OCI-LY1 (cell line): ENCODE results near the gene BTBD6.

Experiments used
- EZH2 ChIP-seq: fragments of 200-600 bp; sonication (generic), shearing (Covaris generic); IDR thresholded peaks from 2 replicates; pipeline ENCODE4 v1.8.0; 2017; ENCODE audit warnings: borderline replicate concordance, mixed run types, mild to moderate bottlenecking, antibody characterized with exemption, low read length, moderate library complexity, mixed read lengths
- TF ChIP-seq, protein P1 (sequence below): fragments of 200-600 bp; sonication (generic), shearing (Covaris generic); IDR thresholded peaks from 2 replicates; pipeline ENCODE4 v1.5.1; 2017; ENCODE audit warnings: mild to moderate bottlenecking, antibody characterized with exemption, low read length, moderate library complexity, mixed read lengths

GRCh38 chr14:105210266-105211025 is 37.9 kb upstream of the BTBD6 start:
- TF ChIP-seq, protein P1, sequence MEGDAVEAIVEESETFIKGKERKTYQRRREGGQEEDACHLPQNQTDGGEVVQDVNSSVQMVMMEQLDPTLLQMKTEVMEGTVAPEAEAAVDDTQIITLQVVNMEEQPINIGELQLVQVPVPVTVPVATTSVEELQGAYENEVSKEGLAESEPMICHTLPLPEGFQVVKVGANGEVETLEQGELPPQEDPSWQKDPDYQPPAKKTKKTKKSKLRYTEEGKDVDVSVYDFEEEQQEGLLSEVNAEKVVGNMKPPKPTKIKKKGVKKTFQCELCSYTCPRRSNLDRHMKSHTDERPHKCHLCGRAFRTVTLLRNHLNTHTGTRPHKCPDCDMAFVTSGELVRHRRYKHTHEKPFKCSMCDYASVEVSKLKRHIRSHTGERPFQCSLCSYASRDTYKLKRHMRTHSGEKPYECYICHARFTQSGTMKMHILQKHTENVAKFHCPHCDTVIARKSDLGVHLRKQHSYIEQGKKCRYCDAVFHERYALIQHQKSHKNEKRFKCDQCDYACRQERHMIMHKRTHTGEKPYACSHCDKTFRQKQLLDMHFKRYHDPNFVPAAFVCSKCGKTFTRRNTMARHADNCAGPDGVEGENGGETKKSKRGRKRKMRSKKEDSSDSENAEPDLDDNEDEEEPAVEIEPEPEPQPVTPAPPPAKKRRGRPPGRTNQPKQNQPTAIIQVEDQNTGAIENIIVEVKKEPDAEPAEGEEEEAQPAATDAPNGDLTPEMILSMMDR: no peak
- no peak for TF ChIP-seq EZH2
